HG03565 (cell line): ENCODE results near the gene CHAT.

Source experiments
- ATAC-seq: cut with Tn5 transposase; IDR thresholded peaks from one replicate; pipeline ENCODE4 v1.9.1; 2021; ENCODE audit warnings: mild to moderate bottlenecking, moderate library complexity; ENCODE audit not compliant: unreplicated experiment

CHAT gene

GRCh38 chr10:49611816-49612512 is 1.9 kb upstream of the CHAT start:
- no peak for ATAC-seq

- no peak for ATAC-seq
Observed at GRCh38 chr10:49612513-49613164, 1.2 kb upstream of the CHAT start.

- ATAC-seq, result no peak
Observed at GRCh38 chr10:49613165-49613881, 514 bp upstream of the CHAT start.

GRCh38 chr10:49614242-49615198 is 683 bp downstream of the CHAT start:
- no peak for ATAC-seq

- ATAC-seq, result no peak
Observed at GRCh38 chr10:49615213-49615612, 1.4 kb downstream of the CHAT start.

- ATAC-seq, result no peak
Observed at GRCh38 chr10:49615721-49616120, 1.9 kb downstream of the CHAT start.

GRCh38 chr10:49616421-49617101 is 2.7 kb downstream of the CHAT start:
- ATAC-seq, result no peak

- ATAC-seq, result no peak
Observed at GRCh38 chr10:49617121-49618020, 3.5 kb downstream of the CHAT start.

GRCh38 chr10:49618821-49619220 is 5.0 kb downstream of the CHAT start:
- ATAC-seq, result no peak

GRCh38 chr10:49619613-49620012 is 5.8 kb downstream of the CHAT start:
- no peak for ATAC-seq

- no peak for ATAC-seq
Observed at GRCh38 chr10:49620286-49620810, 6.5 kb downstream of the CHAT start.

- no peak for ATAC-seq
Observed at GRCh38 chr10:49620841-49621378, 7.1 kb downstream of the CHAT start.

GRCh38 chr10:49621561-49621960 is 7.7 kb downstream of the CHAT start:
- no peak for ATAC-seq

GRCh38 chr10:49622426-49623425 is 8.9 kb downstream of the CHAT start:
- no peak for ATAC-seq

- no peak for ATAC-seq
Observed at GRCh38 chr10:49624629-49625028, 10.8 kb downstream of the CHAT start.

- ATAC-seq, result no peak
Observed at GRCh38 chr10:49625411-49625810, 11.6 kb downstream of the CHAT start.

- ATAC-seq, result no peak
Observed at GRCh38 chr10:49627038-49627437, 13.2 kb downstream of the CHAT start.
